Thoracic aorta (tissue), 2 donors: ENCODE results near the gene TTLL7. TPM values are rescaled to one million over a fixed set of nuclear protein-coding genes. Genes with fewer than 3 reads are reported as not detected.
A peak's percentile ranks its signal among the peaks of the same experiment; 100 is the strongest.

Experiments
- ATAC-seq: fragments of 150-250 bp; one replicate; pipeline ENCODE4 v1.8.0; 2017; ENCODE audit warnings: low read depth; ENCODE audit not compliant: insufficient number of reproducible peaks, low FRiP score
- DNase-seq: peaks from one replicate; pipeline ENCODE4 v3.0.0-alpha.2; 2020; ENCODE audit warnings: low spot score
- H3K27ac ChIP-seq, 2 donors: fragments of 200-600 bp; sonication (generic); 1 replicate in 1 of 2; 2 replicates in 1 of 2; pipeline ENCODE4 v1.5.1; 2016; ENCODE audit warnings: mild to moderate bottlenecking in 2 of 2, moderate library complexity in 2 of 2
- H3K27me3 ChIP-seq: fragments of 200-600 bp; sonication (generic); replicated peaks from 2 replicates; pipeline ENCODE4 v1.6.0; 2016; ENCODE audit warnings: mild to moderate bottlenecking; ENCODE audit not compliant: insufficient read depth
- H3K36me3 ChIP-seq: fragments of 200-600 bp; sonication (generic); one replicate; pipeline ENCODE4 v1.5.1; 2016
- H3K4me1 ChIP-seq, 2 donors: fragments of 200-600 bp; sonication (generic); 1 replicate in 1 of 2; 2 replicates in 1 of 2; pipeline versions ENCODE4 v1.5.1 to v1.6.0; 2016; ENCODE audit warnings: low read depth in 2 of 2, mild to moderate bottlenecking in 1 of 2; ENCODE audit not compliant: control insufficient read depth in 1 of 2
- H3K4me3 ChIP-seq: fragments of 200-600 bp; sonication (generic); 2 replicates; pipeline ENCODE4 v1.5.1; 2016; ENCODE audit warnings: mild to moderate bottlenecking
- H3K9me3 ChIP-seq: fragments of 200-600 bp; sonication (generic); 2 replicates; pipeline ENCODE4 v1.5.1; 2016
- CTCF ChIP-seq: fragments of 200-600 bp; sonication (generic); IDR thresholded peaks from one replicate; pipeline ENCODE4 v1.5.1; 2019; ENCODE audit warnings: antibody characterized with exemption
- total RNA-seq, 2 donors: library from RNA; depleted of rRNA; stranded (reverse); fragments of >200 nt; gene quantifications; one replicate each; pipeline versions ENCODE4 v1.1.0 to v1.2.3, GENCODE V29; 2016

Gene TTLL7
- total RNA-seq, 2 donors from 2014 or later, result 66.1 to 71.4 TPM

DNA sequence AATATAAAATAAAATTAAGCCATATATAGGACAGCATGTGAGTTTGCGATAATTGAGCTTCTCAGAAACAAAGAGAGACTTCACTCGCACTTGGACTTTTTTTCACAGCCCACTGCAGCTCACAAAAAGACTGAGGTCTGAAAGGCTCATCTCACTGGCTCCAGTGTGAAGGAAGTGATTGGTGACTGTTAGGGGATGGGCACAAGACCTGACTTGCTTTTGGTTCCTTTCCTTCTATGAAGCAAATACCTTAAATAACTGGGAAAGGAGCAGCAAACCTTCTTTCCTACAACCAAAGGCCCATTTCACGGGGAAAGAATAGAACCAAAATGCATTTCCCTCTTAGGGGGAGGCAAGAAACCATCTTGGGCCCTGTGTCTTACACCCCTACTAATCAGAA lies 13.1 kb upstream of the TTLL7 start:
- no peaks in the 10 kb centered on the region for H3K36me3 ChIP-seq
- H3K27me3 ChIP-seq, result no peaks in the 10 kb centered on the region
- no peaks in the 10 kb centered on the region for H3K9me3 ChIP-seq
- no peak for TF ChIP-seq CTCF
- ATAC-seq, result no peak
- H3K27ac ChIP-seq, result no peak overlapping the region
- no peaks in the 10 kb centered on the region for H3K4me1 ChIP-seq
- no peak for DNase-seq
- no peak overlapping the region for H3K4me3 ChIP-seq

DNA sequence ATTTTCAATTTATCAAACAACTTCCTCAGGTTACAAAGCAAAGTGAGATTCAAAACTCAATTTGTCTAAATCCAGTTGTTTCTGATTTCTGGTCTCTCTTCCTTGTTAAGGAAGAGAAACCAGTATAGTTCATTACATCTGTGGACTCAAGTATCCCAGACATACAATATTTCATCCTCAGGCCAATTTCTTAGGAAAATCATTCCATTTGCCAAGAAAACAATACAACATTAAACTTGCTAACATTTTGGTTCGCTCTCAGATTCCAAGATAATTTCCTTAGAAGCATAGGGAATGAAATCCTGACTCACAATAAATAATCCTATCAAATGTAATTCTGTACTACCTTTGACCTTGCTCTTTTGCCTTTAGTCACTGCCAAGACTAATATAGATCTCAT lies 11.2 kb upstream of the TTLL7 start:
- ATAC-seq (no peak), DNase-seq (no peak)
- no peak for TF ChIP-seq CTCF
- H3K27me3 ChIP-seq, result no peaks in the 10 kb centered on the region
- no peaks in the 10 kb centered on the region for H3K4me1 ChIP-seq
- no peak overlapping the region for H3K27ac ChIP-seq
- H3K4me3 ChIP-seq, result no peak overlapping the region
- no peaks in the 10 kb centered on the region for H3K36me3 ChIP-seq
- no peaks in the 10 kb centered on the region for H3K9me3 ChIP-seq

GRCh38 chr1:84008631-84009030 lies 9.7 kb upstream of the TTLL7 start:
- H3K27me3 ChIP-seq, result no peaks in the 10 kb centered on the region
- H3K9me3 ChIP-seq, result no peaks in the 10 kb centered on the region
- TF ChIP-seq CTCF, result no peak
- ATAC-seq, result no peak
- peaks cover 0 to 9% of the 10 kb centered on the region in 2 donors for H3K4me1 ChIP-seq
- H3K36me3 ChIP-seq, result no peaks in the 10 kb centered on the region
- no peak overlapping the region for H3K27ac ChIP-seq
- no peak for DNase-seq
- H3K4me3 ChIP-seq, result no peak overlapping the region

GRCh38 chr1:84006591-84006990 lies 7.7 kb upstream of the TTLL7 start:
- Histone ChIP-seq H3K4me1 (peaks cover 0 to 22% of the 10 kb centered on the region in 2 donors), H3K9me3 (no peaks in the 10 kb centered on the region), H3K27ac (no peak overlapping the region), H3K27me3 (no peaks in the 10 kb centered on the region), H3K4me3 (no peak overlapping the region), H3K36me3 (no peaks in the 10 kb centered on the region)
- DNase-seq (no peak), ATAC-seq (no peak)
- TF ChIP-seq CTCF, result no peak

- Histone ChIP-seq H3K27ac (peak overlapping the region; percentile 93 to 96), H3K4me3 (peak overlapping the region; percentile 94), H3K36me3 (no peaks in the 10 kb centered on the region), H3K4me1 (peaks cover 6 to 45% of the 10 kb centered on the region in 2 donors), H3K9me3 (no peaks in the 10 kb centered on the region), H3K27me3 (no peaks in the 10 kb centered on the region)
- TF ChIP-seq CTCF, result no peak
- ATAC-seq, result no peak
- no peak for DNase-seq
Measured at GRCh38 chr1:84001501-84001900, 2.6 kb upstream of the TTLL7 start.
